Bone marrow (tissue), 2 donors: ENCODE results near the gene RTL10.

ENCODE experiments used
- DNase-seq, 2 donors: peaks; one replicate each; lab custom pipeline; 2025; lab: John Stamatoyannopoulos, UW

Gene RTL10

DNA sequence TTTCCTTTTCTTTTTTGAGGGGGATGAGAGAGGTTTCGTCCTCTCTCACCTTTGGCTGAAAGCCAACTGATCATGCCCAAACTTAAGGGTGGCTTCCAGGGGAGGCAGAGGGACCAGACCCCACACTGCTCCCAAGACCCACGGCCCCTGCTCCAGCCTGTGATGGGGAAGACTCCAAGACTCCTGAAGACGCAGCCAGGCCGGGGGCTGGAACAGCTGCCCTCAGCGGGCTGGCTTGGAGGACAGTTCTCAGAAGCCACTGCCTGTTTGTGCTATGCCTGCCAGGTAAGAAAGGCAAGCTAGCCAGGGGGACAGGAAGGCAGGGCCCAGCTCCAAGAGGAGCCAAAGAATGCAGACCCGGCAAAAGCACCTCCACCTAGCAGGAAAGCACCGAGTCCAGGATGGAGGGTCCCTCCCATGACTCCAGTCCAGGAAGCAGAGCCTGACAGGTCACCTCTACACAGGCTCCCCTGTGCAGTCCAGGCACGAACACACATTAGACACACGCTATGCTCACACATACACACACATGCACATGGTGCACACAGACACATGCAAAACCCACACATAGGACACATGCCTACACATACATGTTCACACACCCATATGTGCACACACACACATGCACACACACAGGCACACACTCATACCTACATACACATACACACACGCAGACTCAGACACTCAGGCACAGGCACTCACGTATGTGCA lies 31.3 kb downstream of the RTL10 start:
- DNase-seq, result no peak

DNA sequence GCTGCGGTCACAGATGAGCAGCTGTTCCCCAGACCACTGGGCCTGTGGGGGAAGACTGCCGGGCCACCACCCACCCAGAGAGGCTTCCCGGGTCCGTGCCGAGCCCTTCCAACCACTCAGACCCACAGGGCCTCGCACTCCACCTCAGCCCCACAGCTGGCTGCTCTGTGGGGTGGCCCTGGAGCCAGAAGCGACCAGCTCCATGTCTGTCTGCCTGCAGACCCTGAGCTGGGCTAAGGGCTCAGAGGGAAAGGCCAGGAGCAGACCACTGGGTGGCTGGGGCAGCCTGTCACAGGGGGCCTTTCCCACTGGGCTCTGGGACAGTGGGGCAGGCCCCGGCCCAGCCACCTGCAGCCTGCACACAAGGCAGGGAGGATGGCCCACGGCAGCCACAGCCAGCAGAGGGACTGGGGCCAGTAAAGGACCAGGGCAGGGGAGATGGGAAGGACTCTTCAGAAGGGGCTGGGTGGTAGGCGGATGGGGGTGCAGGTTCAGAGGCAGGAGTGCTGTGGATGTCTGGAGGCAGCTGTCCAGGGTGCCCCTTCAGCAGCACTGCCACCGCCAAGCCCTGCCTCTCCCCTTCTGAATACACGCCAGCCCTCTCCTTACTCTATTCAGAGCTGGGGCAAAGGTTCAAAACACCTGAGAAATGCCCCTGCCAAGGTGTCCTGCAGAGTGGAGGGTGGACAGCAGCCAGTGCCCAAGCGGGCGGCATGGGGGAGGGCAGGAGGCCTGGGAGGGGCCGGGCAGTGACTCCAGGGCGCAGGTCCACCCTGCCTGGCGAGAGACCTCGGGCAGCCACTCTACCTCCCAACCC lies 32.2 kb downstream of the RTL10 start:
- no peak for DNase-seq

DNA sequence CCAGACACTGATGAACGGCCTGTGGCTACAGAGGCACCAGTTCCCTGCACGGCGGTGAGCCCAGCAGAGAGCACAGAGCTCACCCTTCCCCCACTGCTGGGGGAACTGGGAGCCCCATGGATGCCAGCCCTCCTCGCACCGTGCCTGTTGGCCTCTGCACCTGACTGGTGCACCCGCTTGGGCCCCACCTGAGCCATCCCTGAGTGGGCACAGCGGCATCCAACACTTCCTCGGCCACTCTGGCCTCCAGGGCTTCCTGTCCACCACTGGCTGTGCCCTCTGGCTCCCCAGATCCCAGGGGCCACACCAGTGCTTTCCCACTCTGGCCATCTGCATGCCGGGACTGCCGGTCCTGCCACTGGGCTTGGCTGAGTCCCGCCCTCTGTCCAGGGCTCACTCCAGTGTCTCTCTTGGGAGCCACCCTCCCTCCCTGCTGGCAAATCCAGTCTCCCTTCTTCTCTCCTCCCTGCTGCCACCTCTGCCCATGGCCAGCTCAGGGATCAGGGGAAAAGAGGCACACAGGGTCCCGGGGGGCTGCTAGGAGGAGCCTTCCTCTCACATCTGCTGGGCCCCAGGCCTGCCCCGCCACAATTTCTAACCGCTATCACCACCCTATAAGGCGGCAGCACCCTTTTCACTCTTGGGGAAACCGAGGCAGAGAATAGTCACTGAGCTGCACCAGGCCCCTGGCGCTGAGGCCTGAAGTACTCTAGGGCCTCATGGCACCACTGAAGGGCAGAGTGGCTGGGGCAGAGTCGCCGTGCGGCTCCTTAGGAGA lies 33.0 kb downstream of the RTL10 start:
- DNase-seq, result no peak

DNA sequence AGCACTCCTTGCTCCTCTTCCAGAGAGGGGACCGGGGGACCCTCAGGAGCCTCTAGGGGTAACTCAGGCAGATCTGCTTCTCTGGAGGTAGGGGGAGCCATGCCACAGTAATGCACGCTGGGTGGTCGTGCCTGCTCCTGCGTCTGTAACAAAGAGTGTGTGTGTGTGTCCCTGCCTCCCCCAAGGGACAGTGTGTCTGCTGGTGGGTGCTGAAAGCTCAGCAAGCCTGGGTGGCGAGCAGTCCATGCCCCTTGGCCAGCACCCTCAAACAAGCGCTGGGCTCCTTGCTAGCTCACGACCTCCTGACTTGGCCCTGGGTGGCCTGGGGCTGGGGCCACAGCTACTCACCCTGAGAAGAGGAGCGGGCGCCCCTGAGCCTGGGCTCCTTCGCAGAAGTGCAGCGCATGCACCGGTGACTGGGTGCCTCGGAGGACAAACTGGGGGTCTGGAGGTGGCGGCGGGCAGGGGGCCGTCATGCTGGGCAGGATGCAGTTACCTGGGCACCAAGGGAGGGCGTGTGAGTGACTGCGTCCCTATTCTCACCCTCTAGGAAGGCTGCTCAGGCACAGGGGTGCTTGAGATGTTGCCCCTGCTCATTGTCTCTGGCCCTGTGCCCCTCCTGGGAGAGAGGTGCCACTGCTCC lies 33.7 kb downstream of the RTL10 start:
- no peak for DNase-seq

DNA sequence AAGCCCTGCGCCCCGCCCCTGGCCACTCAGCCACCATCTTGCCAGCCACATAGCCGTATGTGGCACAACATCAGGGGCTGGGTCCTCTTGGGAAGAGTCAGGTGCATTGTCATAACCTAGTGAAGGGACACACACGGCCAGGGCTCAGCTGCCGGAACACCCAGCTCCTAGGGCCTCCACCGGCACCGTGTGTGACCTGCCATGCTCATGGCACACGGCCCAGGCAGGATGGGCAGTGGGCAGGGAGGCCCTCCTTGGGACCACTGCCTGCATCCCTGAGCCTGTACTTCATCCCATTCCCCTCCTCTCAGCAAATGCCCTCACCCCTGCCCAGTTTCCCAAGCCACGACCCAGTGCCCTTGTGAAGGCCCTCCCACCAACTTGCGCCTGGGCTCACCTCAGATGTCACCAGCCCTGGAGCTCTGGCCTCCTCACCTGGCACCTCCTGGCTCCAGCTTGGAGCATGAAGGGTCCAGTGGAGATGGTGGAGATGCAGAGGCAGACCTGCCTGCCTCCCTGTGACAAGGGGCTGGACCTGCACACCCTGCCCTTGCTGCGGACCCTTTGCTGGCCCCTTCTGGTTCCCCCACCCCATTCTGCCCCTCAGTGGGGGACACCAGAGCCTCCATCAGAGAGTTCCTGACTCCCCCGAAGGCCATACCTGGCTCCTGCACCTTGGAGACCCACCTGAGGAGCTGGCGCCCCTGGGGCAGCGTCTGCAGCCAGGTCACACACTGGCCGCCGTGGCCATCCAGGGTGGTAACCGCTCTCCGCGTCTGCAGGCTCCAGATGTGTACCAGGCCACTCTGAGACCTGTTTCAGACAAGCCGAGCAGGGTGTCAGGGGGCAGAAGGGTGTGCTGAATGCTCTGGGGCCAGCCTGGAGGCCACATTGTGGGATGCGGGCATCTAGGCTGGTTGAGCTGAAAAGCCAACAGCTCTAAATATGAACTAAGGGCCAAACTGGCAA lies 34.5 kb downstream of the RTL10 start:
- no peak for DNase-seq

DNA sequence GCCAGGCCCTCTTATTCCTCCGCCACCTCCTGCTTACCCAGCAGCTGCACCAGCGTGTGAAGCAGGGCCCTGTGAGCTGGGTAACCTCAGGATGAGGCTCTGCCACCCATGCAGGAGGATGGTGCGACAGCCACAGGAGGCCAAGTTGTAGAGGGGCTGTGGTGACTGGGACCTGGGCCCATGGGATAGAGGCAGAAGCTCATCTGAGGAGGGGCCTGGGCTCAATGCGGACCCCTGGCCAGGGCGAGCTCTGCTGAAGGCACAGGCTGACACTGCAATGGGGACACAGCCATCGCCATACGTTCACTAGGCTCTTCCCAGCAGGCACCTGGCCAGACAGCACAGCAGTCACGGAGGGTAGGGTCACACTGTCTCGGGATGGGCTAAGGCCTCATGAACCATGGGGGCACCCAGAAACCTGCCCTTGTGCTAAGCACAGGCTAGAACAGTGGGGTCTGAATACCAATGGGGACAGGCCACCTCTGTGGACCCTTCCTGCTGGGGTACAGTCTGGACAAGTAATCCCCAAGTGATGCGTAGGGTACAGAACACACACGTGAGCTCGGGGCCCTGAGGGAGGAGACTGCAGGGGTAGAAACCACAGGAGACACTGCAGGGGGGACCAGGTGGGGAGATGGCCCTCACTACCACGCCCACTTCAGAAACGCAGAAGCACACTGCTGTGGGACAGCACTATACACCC lies 35.3 kb downstream of the RTL10 start:
- DNase-seq, result no peak

DNA sequence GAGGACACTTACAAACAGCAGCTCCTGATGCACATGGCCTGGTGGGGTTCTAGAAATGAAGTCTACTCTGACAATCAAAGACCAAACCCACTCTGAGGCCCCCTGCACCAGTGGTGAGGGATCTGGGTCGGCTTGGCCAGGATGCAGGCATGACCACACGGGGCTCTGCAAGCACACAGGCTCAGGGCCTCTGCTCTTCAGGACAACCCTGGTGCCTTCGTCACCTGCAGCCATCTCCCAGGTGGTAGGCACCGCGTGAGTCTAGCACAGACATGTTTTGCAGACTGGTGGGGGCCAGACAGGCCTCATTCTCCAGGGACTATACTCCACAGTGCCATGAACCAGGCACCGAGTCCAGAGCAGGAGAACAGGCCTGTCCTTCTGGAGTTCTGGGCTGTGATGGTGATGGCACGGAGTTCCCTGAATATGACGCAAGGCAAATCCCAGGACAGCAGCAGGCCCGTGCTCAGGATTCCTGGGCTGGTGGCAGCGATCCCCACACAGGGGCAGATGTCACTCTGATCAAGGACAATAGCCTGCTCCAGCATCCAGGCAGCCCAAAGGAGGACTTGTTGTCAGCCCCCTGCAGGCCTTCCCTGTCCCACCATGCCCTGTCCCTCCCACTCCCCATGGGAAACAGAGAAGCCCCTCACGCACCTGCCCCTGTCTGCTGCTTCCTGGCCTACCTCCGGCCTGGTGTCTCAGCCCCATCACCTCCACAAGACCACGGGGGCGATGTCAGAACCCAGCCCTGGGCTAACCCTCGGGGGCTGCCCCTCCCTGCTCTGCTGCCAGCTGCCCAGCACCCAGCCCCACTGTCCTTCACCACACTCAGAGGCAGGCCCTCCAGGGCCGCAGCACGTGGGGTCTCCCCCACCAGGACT lies 36.1 kb downstream of the RTL10 start:
- no peak for DNase-seq

DNA sequence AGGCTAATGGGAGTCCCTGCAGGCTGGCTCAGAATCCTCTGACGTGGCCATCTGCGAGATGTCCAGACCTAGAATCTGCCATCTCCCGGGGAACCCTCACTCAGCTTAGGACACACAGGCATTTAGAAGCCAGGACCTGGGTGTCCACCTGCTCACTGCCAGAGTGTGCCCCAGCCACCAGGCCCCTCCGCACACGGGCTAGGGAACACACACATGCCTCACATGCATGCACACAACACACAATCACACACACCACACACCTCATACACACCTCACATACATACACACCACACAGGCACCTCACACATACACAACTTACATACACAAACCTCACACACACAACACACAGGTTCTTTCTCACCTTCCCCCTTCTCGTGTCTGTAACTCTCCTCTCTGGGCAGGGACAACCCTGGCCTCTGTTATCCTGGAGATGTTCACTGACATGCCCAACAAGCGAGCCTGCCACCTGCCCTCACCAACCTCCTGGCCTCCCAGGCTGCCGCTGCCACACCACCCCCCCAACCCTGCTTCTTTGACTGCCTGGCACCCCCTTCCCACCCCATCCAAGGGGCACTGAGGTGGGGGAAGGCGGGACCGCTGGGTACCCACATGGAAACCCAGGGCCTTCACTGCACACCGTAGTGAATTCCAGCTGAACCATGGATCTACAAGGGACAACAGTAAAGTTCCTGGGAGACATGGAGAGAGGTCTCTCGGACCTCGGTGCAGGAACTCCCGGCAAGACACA lies 38.1 kb downstream of the RTL10 start:
- no peak for DNase-seq

DNA sequence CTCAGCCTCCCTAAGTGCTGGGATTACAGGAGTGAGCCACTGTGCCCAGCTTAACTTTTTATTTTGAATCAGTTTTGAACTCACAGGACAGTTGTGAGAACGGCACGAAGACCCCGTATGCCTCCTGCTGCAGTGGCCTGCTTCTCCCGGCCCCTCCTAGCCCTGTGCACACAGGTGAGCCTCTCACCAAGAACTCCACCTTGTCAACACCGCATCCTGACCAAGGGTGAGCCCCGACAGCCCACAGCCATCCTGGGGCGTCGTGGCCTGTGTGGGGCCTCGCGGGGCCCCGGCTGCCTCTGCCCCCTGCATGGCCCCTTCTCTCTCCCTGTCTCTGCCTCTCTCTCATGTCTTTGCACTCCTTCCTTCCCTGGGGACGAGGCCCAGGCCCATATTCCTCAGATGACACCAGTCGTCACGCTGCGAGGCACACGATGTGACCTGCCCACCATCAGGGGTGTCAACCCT lies 38.8 kb downstream of the RTL10 start:
- DNase-seq, result no peak

DNA sequence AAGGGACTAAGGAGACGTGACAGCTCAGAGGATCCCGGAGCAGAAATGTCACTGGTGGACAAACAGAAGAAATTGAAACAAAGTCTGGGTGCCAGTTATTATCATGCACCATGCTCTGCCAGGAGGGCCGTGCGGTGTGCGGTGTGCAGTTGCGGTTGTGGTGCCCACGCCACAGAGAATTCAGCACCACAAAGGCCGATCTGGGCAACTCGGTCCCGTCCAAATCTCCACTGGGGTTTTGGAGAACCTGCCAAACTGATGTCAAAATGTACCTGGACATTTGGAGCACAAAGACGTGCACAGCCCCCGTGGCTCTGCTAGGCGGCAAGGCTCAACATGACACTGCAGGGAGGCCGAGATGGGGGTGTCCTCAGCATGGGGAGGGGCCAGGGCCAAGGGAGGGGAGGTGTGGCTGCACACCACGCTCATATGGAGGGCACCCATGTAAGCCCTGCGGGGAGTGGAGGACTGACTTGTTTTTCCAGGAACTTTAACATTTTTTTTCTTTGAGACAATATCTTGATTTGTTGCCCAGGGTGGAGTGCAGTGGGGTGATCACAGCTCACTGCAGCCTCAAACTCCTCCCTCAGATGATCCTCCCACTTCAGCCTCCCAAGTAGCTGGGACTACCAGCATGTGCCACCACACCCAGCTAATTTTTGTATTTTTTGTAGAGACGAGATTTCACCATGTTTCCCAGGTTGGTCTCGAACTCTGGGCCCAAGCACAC lies 39.4 kb downstream of the RTL10 start:
- no peak for DNase-seq

DNA sequence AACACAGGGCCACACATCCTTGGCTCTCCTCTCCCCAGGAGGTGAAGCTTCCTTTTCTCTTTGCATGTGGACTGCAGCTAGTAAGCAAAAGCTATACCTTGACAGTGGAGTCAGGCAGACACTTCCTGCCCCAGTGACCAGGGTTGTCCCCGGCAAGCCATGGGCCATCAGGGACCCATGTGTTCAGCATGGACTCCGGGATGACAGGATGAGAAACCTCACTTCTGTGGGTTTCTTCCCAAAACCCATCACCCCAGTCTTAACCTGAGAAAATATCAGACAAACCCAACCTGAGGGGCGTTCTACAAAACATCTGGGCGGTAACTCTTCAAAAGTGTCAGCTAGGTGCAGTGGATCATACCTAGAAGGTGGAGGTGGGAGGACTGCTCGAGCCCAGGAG lies 40.2 kb downstream of the RTL10 start:
- no peak for DNase-seq

DNA sequence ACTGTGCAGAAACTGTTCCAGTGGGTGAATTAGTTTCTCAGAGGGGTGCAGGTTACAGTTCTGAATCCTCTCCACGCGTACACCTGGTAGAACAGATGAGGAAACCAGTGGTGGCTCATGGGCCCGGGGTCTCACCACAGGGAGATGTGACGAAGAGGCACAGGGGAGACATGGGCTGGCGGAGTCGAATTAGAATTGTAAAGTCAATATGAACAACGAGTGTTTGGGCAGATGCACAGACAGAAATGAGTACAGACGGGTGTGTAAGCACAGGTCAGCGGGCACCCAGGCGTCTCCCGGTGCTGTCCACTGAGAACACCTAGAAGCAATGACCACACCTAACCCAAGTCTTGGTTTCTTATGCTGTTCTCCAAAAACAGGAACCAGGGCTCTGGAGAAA lies 41.8 kb downstream of the RTL10 start:
- DNase-seq, result no peak

DNA sequence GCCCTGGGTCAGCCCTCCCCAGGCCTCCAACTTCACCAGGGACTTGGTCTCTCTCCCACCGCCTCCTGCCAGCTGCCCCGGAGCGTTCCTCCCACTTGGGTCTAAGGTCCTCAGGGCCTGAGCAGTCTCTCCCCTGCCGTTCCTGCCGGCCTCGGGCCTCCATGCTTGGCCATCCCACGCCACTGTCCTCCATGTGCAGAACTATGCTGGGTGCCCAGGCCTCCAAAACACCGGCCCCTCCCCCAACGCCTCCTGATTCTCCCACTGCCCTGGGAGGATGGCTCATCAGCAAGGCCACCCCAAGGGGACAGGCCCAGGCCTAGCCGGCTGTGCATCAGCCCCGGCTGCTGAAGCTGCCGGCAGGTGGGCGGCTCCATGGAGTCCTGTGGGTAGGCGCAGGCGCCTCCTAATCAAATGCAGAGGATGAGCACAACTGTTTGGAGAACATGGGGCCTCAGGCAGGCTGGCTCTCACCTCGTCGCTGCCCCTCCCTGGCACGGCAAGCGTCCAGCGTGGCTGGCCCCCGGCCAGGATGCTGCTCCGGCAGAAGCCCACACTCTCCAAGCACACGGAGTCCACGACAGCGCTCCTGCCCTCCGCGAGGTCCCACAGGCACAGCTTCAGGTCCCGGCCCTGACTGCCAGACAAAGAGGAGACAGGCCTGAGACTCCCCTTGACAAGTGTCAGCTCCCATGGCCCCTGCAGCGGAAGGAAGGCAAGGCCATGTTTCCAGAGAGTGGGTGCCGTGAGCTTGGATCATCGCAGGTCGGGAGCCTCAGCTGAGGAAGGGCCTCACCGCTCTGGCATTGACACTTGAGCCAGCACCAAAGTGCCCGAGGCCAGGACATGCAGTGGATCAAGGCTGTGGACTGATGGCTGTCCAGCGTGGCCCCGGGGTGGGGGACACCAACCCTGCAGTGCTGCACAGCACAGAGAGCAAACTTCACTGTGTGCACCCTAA lies 42.6 kb downstream of the RTL10 start:
- no peak for DNase-seq

DNA sequence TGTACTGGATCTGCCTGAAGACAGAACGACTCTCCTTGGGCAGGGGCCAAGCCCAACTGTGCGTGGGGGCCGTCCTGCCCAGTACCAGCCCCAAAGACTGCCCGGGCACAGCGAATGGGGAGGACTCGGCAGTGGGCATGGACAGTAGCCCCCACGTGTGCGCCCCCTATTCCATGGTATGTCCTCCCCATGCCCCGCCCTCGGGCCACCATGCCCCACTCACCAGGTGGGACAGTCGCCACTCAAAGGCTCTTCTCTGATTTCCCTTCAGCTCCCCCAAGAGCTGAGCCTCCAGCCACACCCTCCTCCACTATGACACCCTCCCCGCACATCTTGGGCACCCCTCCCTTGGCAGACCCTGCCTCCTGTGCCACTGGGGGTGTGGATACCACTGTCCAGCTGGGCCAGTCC lies 43.5 kb downstream of the RTL10 start:
- DNase-seq, result no peak

DNA sequence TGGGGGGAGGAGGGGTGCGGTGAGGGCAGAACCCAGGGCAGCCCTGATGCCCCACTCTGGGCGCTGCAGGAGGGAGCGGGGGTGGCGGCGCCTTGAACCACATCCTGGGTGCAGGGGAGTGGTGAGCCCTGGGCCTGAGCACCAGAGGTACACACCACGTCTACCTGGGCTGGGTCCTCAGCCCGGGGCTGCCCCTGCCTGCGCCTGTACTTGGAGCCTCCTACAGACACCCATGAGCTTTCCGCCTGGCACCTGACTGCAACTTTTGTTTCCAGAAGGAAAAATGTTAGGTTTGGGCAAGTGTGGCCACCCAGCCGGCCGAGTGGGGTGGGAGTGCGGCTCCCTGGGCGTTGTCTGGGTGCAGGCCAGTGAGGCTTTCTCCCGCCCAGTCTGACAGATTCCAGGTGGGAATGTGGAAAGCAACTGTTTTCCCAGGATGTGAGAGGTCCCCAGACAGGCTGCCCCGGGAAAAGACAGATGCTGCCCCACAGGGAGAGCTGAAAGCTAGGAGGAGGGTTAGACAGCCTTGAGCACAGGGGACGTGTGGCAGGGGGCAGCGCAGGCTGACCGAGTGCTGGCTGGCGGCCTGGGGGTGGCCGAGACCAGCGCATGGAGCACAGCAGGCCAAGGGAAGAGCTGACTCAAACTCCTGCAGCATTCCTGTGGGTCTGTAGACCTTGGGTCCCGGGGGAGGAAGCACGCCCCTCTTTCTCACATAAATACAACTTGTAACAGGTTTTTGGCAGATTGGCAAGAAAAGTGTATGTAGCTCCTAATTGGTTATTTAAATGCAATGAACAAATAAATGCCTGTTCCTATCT lies 44.1 kb downstream of the RTL10 start:
- DNase-seq, result no peak

DNA sequence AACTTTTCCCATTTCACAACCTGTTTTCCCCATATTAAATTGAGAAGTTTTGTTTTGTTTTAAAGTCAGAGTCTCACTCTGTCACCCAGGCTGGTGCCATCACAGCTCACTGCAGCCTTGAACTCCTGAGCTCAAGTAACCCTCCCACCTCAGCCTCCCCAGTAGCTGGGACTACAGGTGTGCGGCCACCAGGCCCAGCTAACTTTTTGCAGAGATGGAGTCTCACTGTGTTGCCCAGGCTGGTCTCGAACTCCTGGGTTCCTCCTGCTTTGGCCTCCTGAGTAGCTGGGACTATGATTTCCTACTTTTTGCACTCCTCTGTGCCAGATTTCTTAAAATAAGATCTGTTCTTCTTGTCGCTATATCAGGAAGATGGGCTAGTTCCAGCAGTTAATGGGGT lies 44.9 kb downstream of the RTL10 start:
- DNase-seq, result no peak
